OCI-M1 (cell line): Measurements from ENCODE around the gene ARHGAP12.

Experiments used
- DNase-seq: peaks from one replicate; lab custom pipeline; 2025; lab: John Stamatoyannopoulos, UW

The ARHGAP12 gene

DNA sequence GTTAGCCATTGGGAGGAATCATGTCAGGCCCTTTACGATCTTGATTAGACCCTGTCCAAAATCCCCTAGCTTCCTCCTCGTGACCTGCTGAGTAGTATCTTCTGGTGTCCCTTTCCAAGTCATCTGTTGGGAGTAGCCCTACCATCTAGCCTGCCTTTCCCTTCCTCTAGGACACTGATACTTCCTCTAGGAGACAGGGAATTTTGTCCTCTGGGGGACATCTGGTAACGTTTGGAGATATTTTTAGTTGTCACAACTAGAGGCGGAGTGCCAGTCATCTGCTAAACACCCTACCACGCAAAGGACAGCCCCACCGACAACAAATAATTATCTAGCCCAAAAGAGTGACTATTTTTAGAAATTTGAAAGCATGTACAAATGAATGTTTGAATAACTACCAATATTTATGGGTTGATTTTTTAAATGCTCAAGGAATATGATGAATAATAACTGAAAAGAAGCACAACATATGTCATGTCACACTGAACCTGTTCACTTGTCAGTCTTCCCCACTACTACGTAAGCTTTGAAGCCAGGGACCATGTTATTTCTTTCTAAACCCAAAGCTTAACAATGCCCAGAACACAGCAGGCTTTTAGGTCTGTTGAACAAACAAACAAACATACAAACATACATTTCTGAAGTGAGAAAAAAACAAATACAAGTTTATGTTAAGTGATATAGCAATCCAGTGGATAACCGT is 105.9 kb downstream of the ARHGAP12 start:
- DNase-seq, result no peak

DNA sequence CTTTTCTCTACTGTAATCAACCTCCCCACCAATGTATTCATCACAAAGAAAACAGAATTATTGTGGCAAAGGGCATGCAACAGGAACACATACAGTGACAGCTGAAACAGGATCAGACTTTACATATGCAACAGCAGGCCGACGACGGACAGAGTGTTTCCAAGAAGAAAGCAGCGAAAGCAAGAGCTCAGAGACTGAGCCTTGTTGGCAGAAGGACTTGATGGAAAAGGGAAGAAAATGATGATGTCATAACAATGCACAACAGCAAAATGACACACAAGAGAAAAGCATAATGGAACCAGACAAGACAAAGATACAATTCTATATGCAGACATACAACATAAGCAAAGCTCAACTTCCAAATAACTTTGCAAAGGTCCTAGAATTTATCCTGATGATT is 106.5 kb downstream of the ARHGAP12 start:
- DNase-seq, result no peak

DNA sequence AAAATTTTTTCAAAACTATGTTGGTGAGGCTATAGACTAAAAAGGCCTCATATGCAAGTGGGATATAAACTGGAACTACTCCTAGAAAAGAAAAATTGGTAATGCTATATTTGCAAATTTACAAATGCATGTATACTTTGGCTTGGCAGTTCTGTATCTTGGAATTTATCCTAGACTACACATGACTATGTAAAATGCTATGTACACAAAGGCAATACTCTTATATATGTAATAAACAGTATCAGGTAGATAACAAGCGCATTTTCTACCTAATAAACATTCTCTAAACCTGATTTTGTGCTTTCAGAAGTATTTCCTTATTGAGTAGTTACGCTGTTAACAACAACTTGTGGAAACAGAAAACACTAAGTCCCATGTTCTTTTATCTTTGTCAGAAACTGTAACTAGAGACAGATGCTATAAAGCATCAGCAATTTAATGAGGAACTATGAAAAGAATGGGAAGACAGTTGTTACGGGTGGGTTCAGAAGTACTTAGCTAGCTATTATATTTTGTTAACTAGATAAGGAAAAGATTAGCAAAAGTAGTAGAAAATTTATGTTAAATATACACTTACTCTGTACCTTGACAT is 107.8 kb downstream of the ARHGAP12 start:
- no peak for DNase-seq

DNA sequence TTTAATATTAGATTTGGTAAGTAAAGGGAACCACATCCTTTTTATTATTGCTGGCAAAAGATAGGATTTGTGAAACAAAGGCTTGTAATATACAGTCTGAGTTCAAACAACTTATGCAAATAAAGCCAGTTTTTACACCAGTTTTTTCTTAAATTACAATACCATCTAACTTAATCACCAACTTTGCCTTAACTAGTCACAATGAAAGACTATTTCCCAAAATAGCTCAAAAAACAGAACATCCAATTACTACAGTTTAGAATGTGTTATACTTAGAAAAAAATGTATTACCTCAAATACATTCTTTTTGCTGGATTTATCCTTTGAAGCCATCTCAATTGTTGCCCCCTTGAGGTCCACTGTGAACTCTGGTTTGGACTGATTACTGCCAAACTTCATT is 108.5 kb downstream of the ARHGAP12 start:
- DNase-seq, result no peak

DNA sequence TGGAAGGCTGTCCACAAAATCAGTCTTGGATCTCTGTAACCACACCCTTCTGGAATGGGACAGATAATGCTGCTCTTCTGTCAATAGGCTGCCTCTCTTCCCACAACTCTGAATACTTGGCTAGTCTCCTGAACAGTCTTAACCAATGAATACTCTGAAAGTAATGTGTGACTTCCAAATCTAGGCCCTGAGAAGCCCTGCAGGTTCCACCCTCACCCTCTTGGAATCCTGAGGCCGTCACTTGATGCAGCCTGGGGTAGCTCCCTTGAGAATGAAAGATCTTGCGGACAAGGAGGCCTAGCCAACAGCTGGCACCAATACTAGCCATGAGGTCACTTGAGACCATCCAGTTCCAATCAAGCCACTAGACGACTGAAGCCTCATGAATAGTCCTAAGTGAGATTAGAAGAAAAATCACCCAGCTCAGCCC is 109.2 kb downstream of the ARHGAP12 start:
- DNase-seq, result peak; percentile 5

DNA sequence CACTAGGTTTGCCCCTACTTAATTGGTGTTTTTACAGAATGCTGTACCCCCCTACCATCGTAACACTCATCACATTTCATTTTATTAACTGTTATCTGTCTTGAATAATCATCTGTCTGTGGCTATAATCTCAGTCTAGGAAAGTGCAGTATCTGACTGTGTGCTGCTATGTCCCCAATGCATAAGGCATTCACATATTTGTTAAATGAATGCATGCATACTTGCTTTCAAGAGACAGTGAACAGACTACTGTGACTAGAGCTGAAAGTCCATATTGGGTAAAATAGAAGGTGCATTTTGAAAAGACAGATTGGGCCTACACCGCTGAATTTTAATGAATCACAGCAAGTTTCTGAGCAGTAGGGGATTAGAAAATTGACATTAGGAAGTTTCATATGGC is 112.3 kb downstream of the ARHGAP12 start:
- no peak for DNase-seq

DNA sequence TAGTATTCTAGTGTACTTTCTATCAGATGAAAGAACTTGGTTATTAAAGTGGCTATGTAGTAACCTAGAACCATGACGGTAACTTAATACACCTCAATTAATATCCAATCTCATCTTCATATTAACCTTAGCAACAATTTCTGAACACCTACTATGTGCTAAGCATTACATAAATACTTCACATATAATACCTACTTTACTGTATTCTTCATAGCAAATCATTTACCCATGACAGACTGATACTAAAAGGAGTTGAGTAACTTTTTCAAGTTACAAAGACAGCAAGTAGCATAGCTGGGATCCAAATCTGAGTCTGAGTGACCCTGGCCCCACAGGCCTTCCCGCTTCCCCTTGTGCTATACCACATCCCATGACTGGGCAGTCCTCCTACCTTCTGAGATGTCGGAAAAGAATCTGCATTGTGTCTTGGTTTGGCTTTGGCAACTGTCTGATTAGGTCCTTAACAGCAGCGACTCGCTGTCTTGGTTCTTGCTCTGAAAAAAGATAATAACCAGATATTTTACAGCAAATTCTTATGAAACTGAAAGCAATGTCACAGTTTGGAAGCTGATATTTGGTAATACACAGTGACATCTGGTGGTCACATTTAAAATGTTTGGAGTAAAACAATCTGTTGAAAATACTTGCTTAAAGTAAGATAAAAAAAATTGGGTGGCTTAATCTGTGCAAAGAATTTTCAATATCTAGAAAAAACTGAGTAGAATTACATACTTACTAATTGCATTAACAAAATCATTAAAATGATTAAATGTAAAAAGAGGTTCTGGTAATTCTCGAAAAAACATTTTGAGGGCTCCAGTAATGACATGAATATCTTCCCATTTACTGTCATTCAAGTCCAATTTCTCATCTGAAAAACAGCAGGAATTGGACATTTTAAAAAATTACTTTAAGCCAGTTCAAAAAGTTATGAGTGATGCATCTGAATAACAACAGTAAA is 120.1 kb downstream of the ARHGAP12 start:
- DNase-seq, result peak; percentile 87

DNA sequence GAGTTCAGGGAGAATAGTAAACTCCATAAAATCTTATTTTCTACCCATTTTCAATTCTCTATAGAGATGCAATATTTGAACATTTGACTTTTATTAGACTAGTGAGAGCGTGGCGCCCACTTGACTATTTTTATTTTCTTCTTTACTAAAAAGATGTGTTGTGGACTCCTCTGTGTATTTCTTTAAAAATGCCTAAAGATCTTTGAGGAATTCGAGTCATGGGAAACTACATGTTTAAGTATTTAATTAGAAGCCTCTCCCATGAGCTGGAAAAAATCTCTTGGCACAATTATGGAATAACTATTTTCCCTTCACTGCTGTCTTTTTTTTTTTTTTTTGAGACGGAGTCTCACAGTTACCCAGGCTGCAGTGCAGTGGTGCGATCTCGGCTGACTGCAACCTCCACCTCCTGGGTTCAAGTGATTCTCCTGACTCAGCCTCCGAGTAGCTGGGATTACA is 124.2 kb downstream of the ARHGAP12 start:
- DNase-seq, result no peak

DNA sequence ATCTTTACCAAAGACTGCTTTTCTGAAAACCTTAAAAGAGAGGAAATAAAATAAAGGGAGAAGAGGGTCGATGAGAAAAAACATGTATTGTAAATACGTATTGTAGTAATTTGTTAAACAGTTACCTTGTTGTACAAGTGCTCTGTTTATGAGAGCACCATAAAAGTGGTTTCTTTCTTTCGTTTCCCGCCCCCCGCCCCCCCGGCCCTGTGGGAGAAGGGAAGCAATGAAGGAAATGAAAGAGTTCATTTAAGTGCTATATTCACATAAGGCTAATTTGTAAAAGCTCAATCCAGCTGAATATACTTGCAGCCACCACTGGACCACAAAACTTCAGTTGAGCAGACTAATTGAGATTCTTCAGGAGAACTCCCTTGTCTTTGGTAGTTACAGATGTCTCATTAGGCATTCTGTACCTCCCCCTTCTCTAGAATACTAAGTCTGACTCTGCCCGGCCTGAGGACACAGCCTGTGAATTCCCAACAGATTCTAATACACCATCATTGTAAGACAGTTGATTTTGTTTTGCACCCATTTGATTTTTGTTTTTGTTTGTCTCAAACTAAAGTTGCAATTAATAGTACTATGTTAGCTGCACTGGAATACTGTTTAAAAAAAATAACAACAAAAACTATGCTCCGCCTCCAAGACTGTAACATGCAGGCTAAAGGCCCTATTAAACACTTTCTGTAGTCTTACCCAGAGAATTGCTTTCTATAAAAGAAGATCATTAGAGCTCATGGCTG is 124.9 kb downstream of the ARHGAP12 start:
- no peak for DNase-seq

DNA sequence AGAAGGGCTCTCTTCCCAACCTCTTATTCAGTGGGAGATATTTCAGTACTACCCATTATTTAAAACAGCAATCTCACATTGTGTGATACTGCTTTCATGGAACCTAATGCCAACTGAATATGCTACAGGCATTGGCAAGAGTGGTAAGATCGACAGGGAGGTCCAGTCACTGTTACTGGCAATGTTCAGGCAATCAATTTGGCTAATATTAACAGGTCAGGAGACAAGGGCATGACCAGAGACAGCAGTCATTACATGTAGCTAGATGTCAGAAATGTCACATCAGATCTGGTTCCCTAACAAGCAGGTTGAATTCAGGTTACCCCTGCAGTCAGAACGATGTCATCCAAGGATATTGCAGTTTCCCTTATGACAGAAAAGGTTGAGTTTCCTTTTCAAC is 129.4 kb downstream of the ARHGAP12 start:
- DNase-seq, result no peak

DNA sequence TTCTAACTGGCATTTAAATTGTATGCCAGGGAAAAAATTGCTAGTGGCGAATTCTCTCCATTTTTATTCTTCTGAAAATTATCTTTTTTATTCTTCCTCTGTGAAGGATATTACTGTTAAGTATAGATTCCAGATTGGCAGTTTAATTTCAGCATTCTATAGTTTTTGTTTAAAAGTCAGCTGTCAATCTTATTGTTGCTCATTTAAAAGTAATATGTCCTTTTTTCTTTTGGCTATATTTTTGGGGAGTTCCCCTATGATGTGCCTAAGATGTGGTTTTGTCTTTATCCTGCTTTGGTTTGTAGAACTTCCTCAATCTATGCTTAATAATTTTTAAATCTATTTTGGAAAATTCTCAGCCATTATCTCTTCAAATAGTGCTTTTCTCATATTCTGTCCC is 135.9 kb downstream of the ARHGAP12 start:
- DNase-seq, result no peak

DNA sequence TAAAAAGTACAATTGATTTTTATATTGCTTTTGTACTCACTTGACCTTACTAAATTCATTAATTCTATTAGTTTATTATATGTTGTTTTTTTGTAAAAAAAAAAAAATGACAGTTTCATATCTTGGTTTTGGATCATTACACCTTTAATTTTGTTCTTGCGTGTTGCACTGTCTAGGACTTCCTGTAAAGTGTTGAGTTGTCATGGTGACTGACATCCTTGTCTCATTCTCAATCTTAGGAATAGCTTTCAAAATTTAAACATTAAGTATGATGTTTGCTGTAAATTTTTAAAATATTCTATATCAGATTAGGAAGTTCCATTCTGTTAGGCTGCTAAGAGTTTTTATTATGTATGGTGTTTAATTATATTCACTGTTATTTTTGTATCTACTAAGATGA is 139.1 kb downstream of the ARHGAP12 start:
- no peak for DNase-seq

DNA sequence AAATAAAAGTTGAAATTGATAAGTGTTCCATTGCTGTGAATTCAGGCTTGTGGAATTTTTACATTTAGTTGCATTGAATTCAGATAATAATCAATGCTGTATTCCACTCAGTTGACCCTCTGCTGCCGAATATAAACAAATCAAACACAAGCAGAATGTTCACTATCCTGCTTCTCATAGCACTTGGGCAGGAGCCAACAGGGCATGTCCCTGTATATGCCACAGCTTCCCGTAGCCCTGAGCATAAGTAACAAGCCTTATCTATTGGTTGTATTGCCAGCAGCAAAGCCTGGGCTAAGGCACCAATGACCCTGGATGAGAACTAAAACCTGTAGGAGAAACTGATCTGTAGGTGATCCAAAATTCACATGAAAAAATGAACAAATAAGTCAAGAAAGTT is 145.9 kb downstream of the ARHGAP12 start:
- DNase-seq, result no peak

DNA sequence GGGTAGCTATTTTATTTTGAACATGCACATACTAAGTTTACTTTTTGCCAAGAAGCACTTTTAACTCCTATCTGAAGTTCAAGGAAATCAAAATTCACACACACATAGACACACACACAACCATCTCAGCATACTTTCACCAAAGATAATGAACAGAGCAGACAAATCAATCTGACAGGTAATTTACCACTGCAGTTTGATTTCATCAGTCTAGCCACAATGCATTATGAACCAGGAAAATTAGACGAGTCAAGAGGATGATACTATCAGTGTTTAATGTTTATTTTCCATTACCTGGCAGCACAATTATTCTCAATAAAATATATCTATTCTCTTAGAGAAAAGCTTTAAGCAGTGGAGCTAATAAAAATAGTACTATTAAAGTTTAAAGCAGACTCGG is 147.9 kb downstream of the ARHGAP12 start:
- no peak for DNase-seq

DNA sequence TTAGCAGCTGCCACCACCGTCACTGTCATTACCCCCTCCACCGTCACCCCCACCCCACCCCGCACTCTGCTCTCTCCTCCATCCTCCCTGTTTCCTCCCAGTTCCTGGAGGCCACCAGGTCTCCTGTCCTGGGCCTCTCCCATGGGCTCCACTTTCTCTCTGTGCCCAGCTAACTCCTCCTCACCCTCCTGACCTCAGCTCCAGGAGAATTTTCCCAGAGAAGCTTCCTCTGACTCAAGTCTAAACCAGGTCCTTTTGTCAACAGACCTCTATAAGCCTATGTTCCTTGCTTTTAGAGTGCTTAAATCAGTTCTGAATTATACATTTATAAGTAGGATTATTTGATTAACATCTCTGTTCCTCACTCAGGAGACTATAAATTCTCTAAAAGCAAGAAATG is 150.0 kb downstream of the ARHGAP12 start:
- no peak for DNase-seq

DNA sequence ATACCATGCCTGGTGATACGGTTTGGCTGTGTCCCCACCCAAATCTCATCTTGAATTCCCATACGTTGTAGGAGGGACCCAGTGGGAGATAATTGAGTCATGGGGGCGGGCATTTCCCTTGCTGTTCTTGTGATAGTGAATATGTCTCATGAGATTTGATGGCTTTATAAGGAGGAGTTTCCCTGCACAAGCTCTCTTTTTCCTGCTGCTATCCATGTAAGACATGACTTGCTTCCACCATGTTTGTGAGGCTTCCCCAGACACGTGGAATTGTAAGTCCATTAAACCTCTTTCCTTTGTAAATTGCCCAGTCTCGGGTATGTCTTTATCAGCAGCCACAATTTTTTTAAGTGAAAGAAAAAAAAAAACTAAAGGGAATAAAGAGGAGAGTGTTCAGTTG is 152.5 kb downstream of the ARHGAP12 start:
- no peak for DNase-seq

DNA sequence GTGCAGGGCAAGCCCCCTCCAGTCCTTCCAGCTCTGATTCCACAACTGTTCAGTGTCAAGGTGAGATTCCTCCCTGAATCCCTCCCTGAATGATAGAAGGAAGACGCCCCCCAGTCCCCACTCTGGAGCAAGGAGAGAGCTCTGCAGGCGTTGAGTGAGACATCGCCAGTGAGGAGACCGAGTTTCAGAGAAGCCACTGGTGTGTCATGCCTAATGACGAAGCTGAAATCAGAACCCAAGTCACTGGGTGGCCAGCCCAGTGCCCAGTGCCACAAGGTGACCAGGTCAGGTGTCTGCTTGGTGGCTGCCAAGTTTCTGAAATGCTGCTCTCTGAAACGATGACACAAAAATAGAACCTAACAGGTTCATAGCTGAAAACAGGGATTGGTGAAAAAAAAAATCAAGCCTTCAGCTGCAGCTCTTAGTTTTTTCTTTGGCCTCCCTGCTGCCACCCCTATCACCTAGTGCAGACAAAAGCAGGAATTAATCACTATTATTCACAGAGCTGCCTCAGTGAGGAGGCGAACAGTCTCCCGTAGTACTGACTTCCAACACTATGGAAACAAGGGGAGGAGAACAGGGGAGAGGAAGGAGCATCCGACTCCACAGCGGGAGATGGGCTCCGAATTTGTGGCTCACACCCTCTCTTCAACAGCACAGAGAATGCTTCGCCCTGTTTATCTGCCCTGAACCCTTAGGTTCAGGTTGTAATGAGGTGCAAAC is 153.5 kb downstream of the ARHGAP12 start:
- no peak for DNase-seq

DNA sequence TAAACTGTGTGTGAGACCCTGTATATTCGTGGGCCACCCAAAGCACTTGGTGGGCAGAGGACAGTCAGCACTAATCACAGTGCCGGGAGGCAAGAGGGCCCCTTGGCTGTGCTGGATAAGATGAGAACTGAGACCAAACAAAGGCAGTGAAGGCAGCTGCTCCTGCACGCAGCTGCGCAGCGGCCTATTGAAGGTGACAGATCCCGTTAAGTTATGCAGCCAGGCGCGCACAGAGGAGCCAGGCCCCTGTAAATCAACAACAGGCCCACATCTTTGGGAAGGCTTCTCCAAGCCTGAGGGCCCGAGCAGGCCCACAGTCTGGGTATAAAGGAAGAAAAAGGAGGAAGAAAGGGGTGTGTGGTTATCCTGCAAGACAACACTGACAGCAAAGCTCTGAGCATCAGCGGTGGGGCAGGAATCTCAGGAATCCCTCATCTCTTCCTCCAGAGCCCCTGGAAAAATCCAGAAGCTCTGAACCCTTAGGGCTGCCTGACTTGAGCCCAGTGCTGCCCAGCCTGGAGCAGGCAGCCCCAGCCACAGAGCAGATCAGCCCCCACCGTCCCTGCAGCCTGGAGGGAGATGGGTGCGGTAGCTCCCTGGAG is 154.2 kb downstream of the ARHGAP12 start:
- no peak for DNase-seq

DNA sequence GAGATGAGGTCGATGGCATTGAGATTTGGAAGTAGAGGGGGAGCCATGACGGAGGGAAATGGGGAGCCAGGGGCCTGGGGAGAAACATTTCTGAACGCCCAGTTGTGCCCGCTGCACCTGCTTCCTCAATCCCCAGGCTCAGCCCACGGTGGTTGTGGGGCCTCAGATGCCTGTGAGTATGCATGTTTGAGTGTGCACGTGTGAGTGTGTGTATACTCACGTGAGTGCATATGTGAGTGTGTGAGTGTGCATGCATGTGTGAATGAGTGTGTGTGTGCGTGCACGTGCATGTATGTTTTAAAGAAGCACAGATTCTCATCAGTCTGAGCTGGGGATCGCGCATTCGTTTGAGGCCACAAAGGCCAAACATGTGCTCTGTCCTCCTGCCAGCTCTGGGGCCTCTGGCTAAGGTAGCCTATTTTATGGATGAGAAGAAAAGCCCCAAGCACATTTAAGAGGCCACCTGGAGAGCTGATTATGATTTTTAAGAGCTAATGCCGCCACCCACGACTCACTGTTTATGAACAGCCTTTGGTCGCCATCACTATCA is 154.8 kb downstream of the ARHGAP12 start:
- DNase-seq, result no peak

DNA sequence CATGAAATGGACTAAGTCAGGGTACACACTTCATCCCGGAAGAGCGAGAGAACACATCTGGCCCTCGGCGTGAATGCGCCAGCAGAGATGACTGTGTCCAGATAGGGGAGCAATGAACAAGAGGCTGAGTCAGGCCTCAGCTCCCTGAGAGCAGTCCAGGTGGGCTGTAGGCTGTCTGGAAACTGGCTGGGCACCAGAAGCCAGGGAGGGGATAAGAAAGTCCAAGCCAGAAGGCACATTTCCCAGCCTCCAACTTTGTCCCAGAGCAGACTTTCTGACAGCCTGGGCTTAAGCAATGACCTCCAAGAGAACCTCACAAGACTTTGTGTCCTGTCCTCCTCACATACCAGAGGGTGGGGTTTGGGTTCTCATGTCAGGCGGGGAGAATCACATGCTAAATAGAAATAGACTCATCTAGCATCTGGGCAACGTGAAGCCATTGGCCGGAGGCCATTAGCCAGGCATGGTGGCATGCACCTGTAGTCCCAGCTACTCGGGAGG is 157.2 kb downstream of the ARHGAP12 start:
- DNase-seq, result no peak
